ENCODE results near the gene BNC2. TPM values are rescaled to one million over a fixed set of nuclear protein-coding genes. Genes with fewer than 3 reads are reported as not detected.

Gene BNC2
- total and polyA plus RNA-seq, 2 of the 13 experiments (the other 11 are each of a cell fraction or from before 2014, with no cell fraction given), result not detected

DNA sequence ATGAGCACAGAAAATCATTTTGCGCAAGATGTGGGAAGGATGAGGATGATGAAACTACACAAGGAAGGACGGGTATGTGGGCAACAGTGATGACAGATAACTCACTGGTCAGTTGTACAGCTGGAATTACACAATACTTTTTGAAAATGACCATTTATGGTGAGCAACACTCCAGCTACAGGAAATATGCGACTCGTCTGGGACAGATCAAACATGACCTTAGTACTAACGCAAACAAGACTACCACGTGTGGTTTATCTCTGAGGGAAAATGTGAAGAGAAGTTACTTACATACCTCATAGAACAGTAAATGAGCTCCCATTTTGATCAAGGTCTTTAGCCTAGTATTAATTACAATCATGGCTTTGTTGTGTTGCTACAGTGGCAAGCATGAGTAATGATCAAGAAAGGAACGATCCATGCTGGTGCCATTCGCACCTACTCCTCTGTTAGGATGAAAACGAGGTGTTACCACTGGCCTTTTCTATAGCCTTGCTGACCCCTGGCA lies 456.9 kb downstream of the BNC2 start (continued):
- TF ChIP-seq IKZF5 (CRISPR knock-in tag; IDR thresholded peaks at IDR 0.05) (0 out of 2 replicates have a peak, but pooled peaks have one; percentile 30), ZFP37 (CRISPR knock-in tag; IDR thresholded peaks at IDR 0.05; ENCODE audit: borderline replicate concordance) (no peak), RCOR2 (CRISPR knock-in tag; IDR thresholded peaks at IDR 0.05) (peak; percentile 27; the same call in 1 of the 2 replicates), GPN1 (CRISPR knock-in tag; IDR thresholded peaks at IDR 0.05; ENCODE audit: borderline replicate concordance) (no peak), SIX1 (CRISPR knock-in tag; IDR thresholded peaks at IDR 0.05; ENCODE audit: borderline replicate concordance) (no peak), PHF20 (CRISPR knock-in tag; IDR thresholded peaks at IDR 0.05) (no peak), ATF6 (CRISPR knock-in tag; conservative IDR thresholded peaks at IDR 0.05) (no peak), ZNF691 (CRISPR knock-in tag; IDR thresholded peaks at IDR 0.05; ENCODE audit: borderline replicate concordance, low read depth) (no peak), SRF (IDR thresholded peaks at IDR 0.05; ENCODE audit: low read depth, low read length) (peak; percentile 98), MTF1 (CRISPR knock-in tag; IDR thresholded peaks at IDR 0.05) (no peak), TAF1 (CRISPR knock-in tag; IDR thresholded peaks at IDR 0.05) (no peak), ETS1 (CRISPR knock-in tag; IDR thresholded peaks at IDR 0.05) (no peak), FOXK2 (IDR thresholded peaks at IDR 0.05) (0 out of 2 replicates have a peak, but pooled peaks have one; percentile 19), WIZ (CRISPR knock-in tag; IDR thresholded peaks at IDR 0.05) (peak; percentile 58; the same call in 1 of the 2 replicates), MIER2 (CRISPR knock-in tag; IDR thresholded peaks at IDR 0.05) (peak; percentile 60; the same call in 1 of the 2 replicates), ZNF737 (CRISPR knock-in tag; IDR thresholded peaks at IDR 0.05; ENCODE audit: borderline replicate concordance) (no peak)
- TF ChIP-seq, protein P1, sequence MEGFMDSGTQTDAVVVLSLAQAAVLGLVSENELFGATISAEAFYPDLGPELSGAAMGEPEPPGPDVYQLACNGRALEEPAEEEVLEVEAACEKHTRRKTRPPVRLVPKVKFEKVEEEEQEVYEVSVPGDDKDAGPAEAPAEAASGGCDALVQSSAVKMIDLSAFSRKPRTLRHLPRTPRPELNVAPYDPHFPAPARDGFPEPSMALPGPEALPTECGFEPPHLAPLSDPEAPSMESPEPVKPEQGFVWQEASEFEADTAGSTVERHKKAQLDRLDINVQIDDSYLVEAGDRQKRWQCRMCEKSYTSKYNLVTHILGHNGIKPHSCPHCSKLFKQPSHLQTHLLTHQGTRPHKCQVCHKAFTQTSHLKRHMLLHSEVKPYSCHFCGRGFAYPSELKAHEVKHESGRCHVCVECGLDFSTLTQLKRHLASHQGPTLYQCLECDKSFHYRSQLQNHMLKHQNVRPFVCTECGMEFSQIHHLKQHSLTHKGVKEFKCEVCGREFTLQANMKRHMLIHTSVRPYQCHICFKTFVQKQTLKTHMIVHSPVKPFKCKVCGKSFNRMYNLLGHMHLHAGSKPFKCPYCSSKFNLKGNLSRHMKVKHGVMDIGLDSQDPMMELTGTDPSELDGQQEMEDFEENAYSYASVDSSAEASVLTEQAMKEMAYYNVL (CRISPR knock-in tag; IDR thresholded peaks at IDR 0.05; ENCODE audit: borderline replicate concordance), result peak; percentile 67; the same call in 1 of the 2 replicates
- TF ChIP-seq, protein P2, sequence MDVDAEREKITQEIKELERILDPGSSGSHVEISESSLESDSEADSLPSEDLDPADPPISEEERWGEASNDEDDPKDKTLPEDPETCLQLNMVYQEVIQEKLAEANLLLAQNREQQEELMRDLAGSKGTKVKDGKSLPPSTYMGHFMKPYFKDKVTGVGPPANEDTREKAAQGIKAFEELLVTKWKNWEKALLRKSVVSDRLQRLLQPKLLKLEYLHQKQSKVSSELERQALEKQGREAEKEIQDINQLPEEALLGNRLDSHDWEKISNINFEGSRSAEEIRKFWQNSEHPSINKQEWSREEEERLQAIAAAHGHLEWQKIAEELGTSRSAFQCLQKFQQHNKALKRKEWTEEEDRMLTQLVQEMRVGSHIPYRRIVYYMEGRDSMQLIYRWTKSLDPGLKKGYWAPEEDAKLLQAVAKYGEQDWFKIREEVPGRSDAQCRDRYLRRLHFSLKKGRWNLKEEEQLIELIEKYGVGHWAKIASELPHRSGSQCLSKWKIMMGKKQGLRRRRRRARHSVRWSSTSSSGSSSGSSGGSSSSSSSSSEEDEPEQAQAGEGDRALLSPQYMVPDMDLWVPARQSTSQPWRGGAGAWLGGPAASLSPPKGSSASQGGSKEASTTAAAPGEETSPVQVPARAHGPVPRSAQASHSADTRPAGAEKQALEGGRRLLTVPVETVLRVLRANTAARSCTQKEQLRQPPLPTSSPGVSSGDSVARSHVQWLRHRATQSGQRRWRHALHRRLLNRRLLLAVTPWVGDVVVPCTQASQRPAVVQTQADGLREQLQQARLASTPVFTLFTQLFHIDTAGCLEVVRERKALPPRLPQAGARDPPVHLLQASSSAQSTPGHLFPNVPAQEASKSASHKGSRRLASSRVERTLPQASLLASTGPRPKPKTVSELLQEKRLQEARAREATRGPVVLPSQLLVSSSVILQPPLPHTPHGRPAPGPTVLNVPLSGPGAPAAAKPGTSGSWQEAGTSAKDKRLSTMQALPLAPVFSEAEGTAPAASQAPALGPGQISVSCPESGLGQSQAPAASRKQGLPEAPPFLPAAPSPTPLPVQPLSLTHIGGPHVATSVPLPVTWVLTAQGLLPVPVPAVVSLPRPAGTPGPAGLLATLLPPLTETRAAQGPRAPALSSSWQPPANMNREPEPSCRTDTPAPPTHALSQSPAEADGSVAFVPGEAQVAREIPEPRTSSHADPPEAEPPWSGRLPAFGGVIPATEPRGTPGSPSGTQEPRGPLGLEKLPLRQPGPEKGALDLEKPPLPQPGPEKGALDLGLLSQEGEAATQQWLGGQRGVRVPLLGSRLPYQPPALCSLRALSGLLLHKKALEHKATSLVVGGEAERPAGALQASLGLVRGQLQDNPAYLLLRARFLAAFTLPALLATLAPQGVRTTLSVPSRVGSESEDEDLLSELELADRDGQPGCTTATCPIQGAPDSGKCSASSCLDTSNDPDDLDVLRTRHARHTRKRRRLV (CRISPR knock-in tag; IDR thresholded peaks at IDR 0.05), result no peak
